Measurements from ENCODE around the gene CCR4. TPM values are rescaled to one million over a fixed set of nuclear protein-coding genes. Genes with fewer than 3 reads are reported as not detected.

The CCR4 gene
- total and polyA plus RNA-seq, 2 of the 13 experiments (the other 11 are each of a cell fraction or from before 2014, with no cell fraction given): 0.04 to 0.05 TPM

GRCh38 chr3:32969656-32970055 is 18.2 kb downstream of the CCR4 start (continued):
- TF ChIP-seq SP5 (CRISPR knock-in tag; IDR thresholded peaks at IDR 0.05; ENCODE audit: borderline replicate concordance, low read depth): no peak; the same call in 1 of the 2 replicates
- TF ChIP-seq POLR2G (IDR thresholded peaks at IDR 0.05; ENCODE audit: low read depth, low read length): no peak
- no peak for TF ChIP-seq STAT6 (CRISPR knock-in tag; IDR thresholded peaks at IDR 0.05; ENCODE audit: borderline replicate concordance)
- no peak for TF ChIP-seq GZF1 (CRISPR knock-in tag; IDR thresholded peaks at IDR 0.05)
- TF ChIP-seq SMC3 (IDR thresholded peaks at IDR 0.05; ENCODE audit: low read length): no peak
- TF ChIP-seq FUBP1 (CRISPR knock-in tag; IDR thresholded peaks at IDR 0.05; ENCODE audit: borderline replicate concordance): no peak
- TF ChIP-seq ZNF816 (CRISPR knock-in tag; IDR thresholded peaks at IDR 0.05; ENCODE audit: borderline replicate concordance): no peak
- no peak for TF ChIP-seq ZBTB46 (CRISPR knock-in tag; IDR thresholded peaks at IDR 0.05; ENCODE audit: borderline replicate concordance)
- no peak for TF ChIP-seq FOXP1 (IDR thresholded peaks at IDR 0.05)
- TF ChIP-seq FOXP1 (CRISPR knock-in tag; IDR thresholded peaks at IDR 0.05): peak; percentile 69
- TF ChIP-seq ATF4 (CRISPR knock-in tag; IDR thresholded peaks at IDR 0.05): no peak
- no peak for TF ChIP-seq RFX5 (IDR thresholded peaks at IDR 0.05; ENCODE audit: low read depth, low read length)
- no peak for TF ChIP-seq ZNF777 (CRISPR knock-in tag; IDR thresholded peaks at IDR 0.05)
- TF ChIP-seq RFXAP (CRISPR knock-in tag; IDR thresholded peaks at IDR 0.05; ENCODE audit: borderline replicate concordance): no peak
- TF ChIP-seq DMAP1 (CRISPR knock-in tag; IDR thresholded peaks at IDR 0.05): no peak
- no peak for TF ChIP-seq CTCF (CRISPR knock-in tag; IDR thresholded peaks at IDR 0.05)
- TF ChIP-seq RBAK (CRISPR knock-in tag; IDR thresholded peaks at IDR 0.05): no peak
- TF ChIP-seq MYNN (CRISPR knock-in tag; IDR thresholded peaks at IDR 0.05; ENCODE audit: low read depth): no peak
- no peak for TF ChIP-seq ZNF740 (CRISPR knock-in tag; IDR thresholded peaks at IDR 0.05)
- no peak for TF ChIP-seq ONECUT2 (CRISPR knock-in tag; IDR thresholded peaks at IDR 0.05)

Data from HepG2 (cell line).